ENCODE measurements around the gene ANKRD11. TPM values are rescaled to one million over a fixed set of nuclear protein-coding genes. Genes with fewer than 3 reads are reported as not detected.

ANKRD11 gene
- polyA plus RNA-seq, 3 donors: 3.2 to 62.4 (median 5.4) TPM

- no peaks in the 10 kb centered on the region for H3K27me3 ChIP-seq (ENCODE audit: control insufficient read depth in 2 of 2, insufficient read depth in 2 of 2, low read length in 2 of 2)
- peaks cover 92% of the 10 kb centered on the region for H3K79me2 ChIP-seq (ENCODE audit: insufficient read depth, low read length)
- TF ChIP-seq CTCF (IDR thresholded peaks at IDR 0.05): no peak
- H3K4me3 ChIP-seq (replicated peaks in 1 of 3; ENCODE audit: low read depth in 2 of 3, low read length in 3 of 3): no peak overlapping the region
- H3K9me3 ChIP-seq (replicated peaks in 1 of 2; ENCODE audit: control insufficient read depth in 1 of 2, insufficient read depth in 1 of 2, low read length in 2 of 2): no peaks in the 10 kb centered on the region
- intact Hi-C loops (cut with micrococcal nuclease): no loop called here
- peak overlapping the region in 1 of 7 donors; percentile 6 for H3K27ac Mint-ChIP-seq
- H2AFZ ChIP-seq (ENCODE audit: insufficient read depth, low read depth, low read length, poor library complexity, severe bottlenecking): no peak overlapping the region
- no peaks in the 10 kb centered on the region for H3K9me3 Mint-ChIP-seq
- H3K4me1 Mint-ChIP-seq: peaks cover 19% of the 10 kb centered on the region
- no peaks in the 10 kb centered on the region for H3K27me3 Mint-ChIP-seq (ENCODE audit: low read depth in 3 of 3)
- no peak overlapping the region for H3K4me2 ChIP-seq (replicated peaks; ENCODE audit: extremely low read depth, low read length, poor library complexity, severe bottlenecking)
- H3K36me3 Mint-ChIP-seq: peaks cover 14 to 54% of the 10 kb centered on the region in 2 donors
- no peak overlapping the region for H3K4me3 Mint-ChIP-seq
- H4K20me1 ChIP-seq (ENCODE audit: insufficient read depth, low read length): peaks cover 95% of the 10 kb centered on the region
- H3K9ac ChIP-seq (ENCODE audit: insufficient read depth, low read length, poor library complexity, severe bottlenecking): no peak overlapping the region
- peaks cover 7 to 9% of the 10 kb centered on the region in 2 donors for H3K4me1 ChIP-seq (ENCODE audit: control insufficient read depth in 1 of 2, insufficient read depth in 2 of 2, low read length in 2 of 2)
- peaks cover 13 to 30% of the 10 kb centered on the region in 2 donors for H3K36me3 ChIP-seq (replicated peaks in 1 of 2; ENCODE audit: control insufficient read depth in 1 of 2, insufficient read depth in 2 of 2, low read length in 2 of 2)
- no peak overlapping the region for H3K27ac ChIP-seq (ENCODE audit: low read depth in 1 of 2, low read length in 2 of 2)
- DNase-seq: no peak
- WGBS (ENCODE audit: insufficient coverage): 100% methylated on average over 4 of the region's 13 CpGs
These were observed 94.2 kb downstream of the ANKRD11 start for GRCh38 chr16:89396156-89396555.

- no peak overlapping the region for H3K9ac ChIP-seq (ENCODE audit: insufficient read depth, low read length, poor library complexity, severe bottlenecking)
- H3K36me3 Mint-ChIP-seq: peaks cover 13 to 59% of the 10 kb centered on the region in 2 donors
- peaks cover 7 to 9% of the 10 kb centered on the region in 2 donors for H3K4me1 ChIP-seq (ENCODE audit: control insufficient read depth in 1 of 2, insufficient read depth in 2 of 2, low read length in 2 of 2)
- H3K4me3 Mint-ChIP-seq: no peak overlapping the region
- no peak for DNase-seq
- no peak overlapping the region for H3K4me2 ChIP-seq (replicated peaks; ENCODE audit: extremely low read depth, low read length, poor library complexity, severe bottlenecking)
- no peaks in the 10 kb centered on the region for H3K27me3 Mint-ChIP-seq (ENCODE audit: low read depth in 3 of 3)
- H3K9me3 ChIP-seq (replicated peaks in 1 of 2; ENCODE audit: control insufficient read depth in 1 of 2, insufficient read depth in 1 of 2, low read length in 2 of 2): no peaks in the 10 kb centered on the region
- H3K4me3 ChIP-seq (replicated peaks in 1 of 3; ENCODE audit: low read depth in 2 of 3, low read length in 3 of 3): no peak overlapping the region
- no peaks in the 10 kb centered on the region for H3K9me3 Mint-ChIP-seq
- peak overlapping the region; percentile 5 to 32 for H3K27ac ChIP-seq (ENCODE audit: low read depth in 1 of 2, low read length in 2 of 2)
- 78% methylated on average over 22 of the region's 28 CpGs for WGBS (ENCODE audit: insufficient coverage)
- H4K20me1 ChIP-seq (ENCODE audit: insufficient read depth, low read length): peaks cover 95% of the 10 kb centered on the region
- peaks cover 19% of the 10 kb centered on the region for H3K4me1 Mint-ChIP-seq
- no peak overlapping the region for H2AFZ ChIP-seq (ENCODE audit: insufficient read depth, low read depth, low read length, poor library complexity, severe bottlenecking)
- peaks cover 13 to 31% of the 10 kb centered on the region in 2 donors for H3K36me3 ChIP-seq (replicated peaks in 1 of 2; ENCODE audit: control insufficient read depth in 1 of 2, insufficient read depth in 2 of 2, low read length in 2 of 2)
- intact Hi-C loops (cut with micrococcal nuclease): no loop called here
- H3K27ac Mint-ChIP-seq: peak overlapping the region in 4 of 7 donors; percentile 28 to 72 (median 52)
- TF ChIP-seq CTCF (IDR thresholded peaks at IDR 0.05): no peak
- no peaks in the 10 kb centered on the region for H3K27me3 ChIP-seq (ENCODE audit: control insufficient read depth in 2 of 2, insufficient read depth in 2 of 2, low read length in 2 of 2)
- H3K79me2 ChIP-seq (ENCODE audit: insufficient read depth, low read length): peaks cover 94% of the 10 kb centered on the region
These were observed 94.9 kb downstream of the ANKRD11 start for GRCh38 chr16:89395150-89396142.

Measured in CD14-positive monocyte (primary cell).